Measurements from ENCODE around the gene CCDC141. TPM values are rescaled to one million over a fixed set of nuclear protein-coding genes. Genes with fewer than 3 reads are reported as not detected.

The CCDC141 gene
- total and polyA plus RNA-seq, 12 donors, result 5.2 to 379 (median 224) TPM

- peaks cover 0 to 5% (median 0%) of the 10 kb centered on the region in 9 donors for H3K36me3 ChIP-seq
- intact Hi-C loops (cut with DNase I), result loop anchor here in 1 of 10 donors (2.0 kb wide), 1 partner anchor 31 kb away; no protein-coding TSS in a partner anchor
- peak overlapping the region in 1 of 10 donors; percentile 11 for H3K4me3 ChIP-seq
- peaks cover 2 to 48% (median 31%) of the 10 kb centered on the region in 9 donors for H3K4me1 ChIP-seq
- H3K27ac ChIP-seq, result peak overlapping the region in 7 of 10 donors; percentile 27 to 79 (median 53)
- TF ChIP-seq CTCF (IDR thresholded peaks at IDR 0.05), result no peak
- DNase-seq, result no peak
- no peaks in the 10 kb centered on the region for H3K27me3 ChIP-seq
- peaks cover 0 to 8% (median 0%) of the 10 kb centered on the region in 11 donors for H3K9me3 ChIP-seq
- 39 to 52% methylated on average over 3 of the region's 3 CpGs for WGBS, 2 donors
- ATAC-seq, result peak in 7 of 8 donors; percentile 31 to 63 (median 51)
Measured at GRCh38 chr2:178829299-178829960, 220.5 kb downstream of the CCDC141 start.

DNA sequence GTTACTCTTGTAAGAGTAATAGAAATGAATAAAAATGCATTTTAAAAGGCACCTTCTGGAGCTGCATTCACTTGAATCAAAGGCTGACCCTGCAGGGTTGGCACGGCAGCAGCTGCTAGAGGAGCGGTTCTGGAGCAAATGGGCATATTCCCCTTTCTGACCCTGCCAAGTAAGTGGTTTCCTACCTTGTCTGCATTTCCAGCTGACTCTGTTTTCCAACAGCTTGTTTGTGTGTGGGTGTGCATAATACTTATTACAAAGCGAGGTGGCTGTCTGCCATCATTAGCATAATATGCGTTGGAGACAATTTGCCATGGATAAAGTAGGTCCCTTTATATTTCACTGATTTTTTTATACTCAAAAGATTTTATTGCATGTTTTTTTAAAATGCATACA, 221.5 kb downstream of the CCDC141 start:
- peaks cover 2 to 42% (median 31%) of the 10 kb centered on the region in 9 donors for H3K4me1 ChIP-seq
- DNase-seq (no peak), ATAC-seq (peak in 1 of 8 donors; percentile 33)
- peak overlapping the region in 3 of 10 donors; percentile 1 to 31 (median 11) for H3K4me3 ChIP-seq
- intact Hi-C loops (cut with DNase I), result loop anchor here in 1 of 10 donors (2.0 kb wide), 1 partner anchor 32 kb away; no protein-coding TSS in a partner anchor
- no peak for TF ChIP-seq CTCF (IDR thresholded peaks at IDR 0.05)
- peaks cover 0 to 8% (median 0%) of the 10 kb centered on the region in 11 donors for H3K9me3 ChIP-seq
- peaks cover 0 to 5% (median 0%) of the 10 kb centered on the region in 9 donors for H3K36me3 ChIP-seq
- no peaks in the 10 kb centered on the region for H3K27me3 ChIP-seq
- H3K27ac ChIP-seq, result peak overlapping the region in 7 of 10 donors; percentile 3 to 79 (median 53)
- WGBS, 2 donors, result 52 to 55% methylated on average over 4 of the region's 4 CpGs

DNA sequence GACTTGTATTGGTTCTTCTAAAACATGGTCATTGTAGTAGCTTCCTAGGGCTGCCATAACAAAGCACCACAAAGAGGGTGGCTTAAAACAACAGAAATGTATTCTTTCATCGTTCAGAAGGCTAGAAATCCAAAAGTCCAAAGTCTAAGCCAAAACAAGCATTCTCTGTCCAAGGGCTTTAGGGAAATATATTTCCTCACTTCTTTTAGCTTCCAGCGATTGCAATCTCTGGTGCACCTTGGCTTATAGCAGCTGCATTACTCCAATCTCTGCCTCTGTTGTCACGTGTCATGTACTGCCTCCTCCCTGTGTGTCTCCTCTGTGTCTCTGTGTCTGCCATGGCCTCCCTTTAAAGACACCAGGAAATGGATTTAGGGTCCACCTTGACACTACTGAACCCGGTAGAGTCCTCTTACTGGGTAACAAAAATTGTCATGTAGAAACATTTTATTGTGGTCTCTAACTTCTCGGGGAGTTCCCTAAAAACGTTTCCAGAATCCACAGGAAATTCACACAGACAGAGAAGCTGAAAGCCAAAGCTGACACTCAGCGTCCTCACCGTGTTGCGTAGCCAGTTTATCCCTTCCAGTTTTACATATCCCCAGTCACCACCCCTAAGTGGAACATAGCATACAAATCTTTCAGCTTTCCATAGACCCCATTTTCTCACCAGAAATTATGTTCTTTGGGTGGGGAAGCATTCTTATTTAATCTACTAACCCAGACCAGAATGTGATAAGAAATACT, 222.0 kb downstream of the CCDC141 start:
- WGBS, 2 donors, result 51 to 55% methylated on average over 9 of the region's 9 CpGs
- DNase-seq, result no peak
- TF ChIP-seq CTCF (IDR thresholded peaks at IDR 0.05), result no peak
- intact Hi-C loops (cut with DNase I), result loop anchor here in 1 of 10 donors (2.0 kb wide), 1 partner anchor 33 kb away; no protein-coding TSS in a partner anchor
- H3K27me3 ChIP-seq, result no peaks in the 10 kb centered on the region
- peaks cover 0 to 8% (median 0%) of the 10 kb centered on the region in 11 donors for H3K9me3 ChIP-seq
- peaks cover 0 to 5% (median 0%) of the 10 kb centered on the region in 9 donors for H3K36me3 ChIP-seq
- peak in 5 of 8 donors; percentile 29 to 71 (median 56) for ATAC-seq
- H3K4me3 ChIP-seq, result peak overlapping the region in 3 of 10 donors; percentile 1 to 31 (median 11)
- H3K27ac ChIP-seq, result peak overlapping the region in 7 of 10 donors; percentile 3 to 79 (median 53)
- peaks cover 2 to 42% (median 31%) of the 10 kb centered on the region in 9 donors for H3K4me1 ChIP-seq

GRCh38 chr2:178827111-178827510, 222.8 kb downstream of the CCDC141 start:
- peaks cover 2 to 42% (median 31%) of the 10 kb centered on the region in 9 donors for H3K4me1 ChIP-seq
- H3K36me3 ChIP-seq, result peaks cover 0 to 5% (median 0%) of the 10 kb centered on the region in 9 donors
- H3K4me3 ChIP-seq, result no peak overlapping the region
- peak overlapping the region in 5 of 10 donors; percentile 40 to 79 (median 55) for H3K27ac ChIP-seq
- intact Hi-C loops (cut with DNase I), result no loop called here
- WGBS, 2 donors, result 86 to 96% methylated on average over 1 of the region's 1 CpG
- H3K9me3 ChIP-seq, result peaks cover 0 to 8% (median 0%) of the 10 kb centered on the region in 11 donors
- no peaks in the 10 kb centered on the region for H3K27me3 ChIP-seq
- DNase-seq, result no peak
- no peak for ATAC-seq
- TF ChIP-seq CTCF (IDR thresholded peaks at IDR 0.05), result no peak
